Measurements from ENCODE around the gene NLGN3.

DNA sequence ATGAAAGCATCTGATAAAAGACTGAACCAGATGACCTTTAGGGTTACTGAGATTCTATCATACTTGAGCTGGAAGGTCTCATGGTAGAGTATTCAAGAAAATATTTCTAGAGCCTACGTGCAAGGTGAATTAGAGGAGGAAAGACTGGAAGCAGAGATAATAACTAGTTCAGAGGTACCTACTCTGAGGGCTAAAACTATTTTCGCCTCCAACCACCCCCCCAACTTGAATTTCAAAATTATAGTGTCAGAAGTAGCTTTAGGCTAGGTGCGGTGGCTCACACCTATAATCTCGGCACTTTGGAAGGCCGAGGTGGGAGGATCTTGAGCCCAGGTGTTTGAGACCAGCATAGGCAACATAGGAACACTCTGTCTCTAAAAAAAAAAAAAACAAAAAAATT lies 30.9 kb downstream of the NLGN3 start:
- TF ChIP-seq CTCF (IDR thresholded peaks at IDR 0.05; ENCODE audit: borderline replicate concordance, extremely low read depth, low read length, poor library complexity, severe bottlenecking): no peak
- no peak for TF ChIP-seq EZH2 (IDR thresholded peaks at IDR 0.05; ENCODE audit: borderline replicate concordance, low read depth, low read length, severe bottlenecking)
